Fibroblast of villous mesenchyme (primary cell): ENCODE results near the gene GPER1. TPM values are rescaled to one million over a fixed set of nuclear protein-coding genes. Genes with fewer than 3 reads are reported as not detected.

Source experiments
- DNase-seq: peaks from one replicate; pipeline ENCODE4 v3.0.0-alpha.2; 2010; ENCODE audit warnings: low read depth
- H3K4me3 ChIP-seq: 2 replicates; pipeline ENCODE4 v1.5.1; 2011; ENCODE audit warnings: low read depth, mild to moderate bottlenecking, low read length
- CTCF ChIP-seq: IDR thresholded peaks from 2 replicates; pipeline ENCODE4 v1.5.1; 2012; ENCODE audit warnings: low read depth, mild to moderate bottlenecking, low read length; ENCODE audit not compliant: insufficient read depth
- total RNA-seq: library from RNA; depleted of rRNA; stranded (reverse); fragments of >200 nt; gene quantifications from 2 replicates; pipeline ENCODE4 v1.2.3, GENCODE V29; 2012

The GPER1 gene
- total RNA-seq, 1 donor = 2.6 TPM

DNA sequence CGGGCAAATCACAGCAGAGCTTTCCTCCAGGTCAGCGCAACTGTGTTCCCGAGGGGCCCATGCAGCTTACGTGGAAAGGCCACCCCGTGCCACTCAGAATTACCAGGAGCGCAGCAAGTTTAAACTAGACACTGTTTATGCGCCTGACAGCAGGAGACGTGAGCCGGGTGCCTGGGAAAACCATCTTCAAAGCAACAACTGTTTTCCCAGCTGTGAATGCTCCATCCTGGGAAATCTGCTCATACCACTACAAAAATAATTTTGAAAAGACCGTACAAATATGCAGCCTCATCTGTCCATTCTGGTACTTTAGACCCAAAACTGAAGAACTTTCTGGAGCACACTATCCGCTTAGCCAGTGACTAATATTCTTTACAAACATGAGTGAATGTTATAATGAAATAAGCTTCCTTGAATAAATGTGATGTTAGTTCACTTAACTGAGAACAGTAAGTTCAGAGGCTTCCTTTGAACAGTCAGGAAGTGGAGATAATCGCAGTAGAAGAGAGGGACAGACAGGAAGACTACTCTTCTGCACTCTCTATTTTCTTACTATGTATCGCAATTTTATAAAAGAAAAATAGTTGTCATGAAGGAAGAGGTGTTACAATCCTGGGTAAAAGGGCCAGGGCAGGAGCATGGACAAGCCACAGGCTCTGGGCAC, 16.7 kb downstream of the GPER1 start:
- H3K4me3 ChIP-seq = no peak overlapping the region
- DNase-seq = no peak
- no peak for TF ChIP-seq CTCF

DNA sequence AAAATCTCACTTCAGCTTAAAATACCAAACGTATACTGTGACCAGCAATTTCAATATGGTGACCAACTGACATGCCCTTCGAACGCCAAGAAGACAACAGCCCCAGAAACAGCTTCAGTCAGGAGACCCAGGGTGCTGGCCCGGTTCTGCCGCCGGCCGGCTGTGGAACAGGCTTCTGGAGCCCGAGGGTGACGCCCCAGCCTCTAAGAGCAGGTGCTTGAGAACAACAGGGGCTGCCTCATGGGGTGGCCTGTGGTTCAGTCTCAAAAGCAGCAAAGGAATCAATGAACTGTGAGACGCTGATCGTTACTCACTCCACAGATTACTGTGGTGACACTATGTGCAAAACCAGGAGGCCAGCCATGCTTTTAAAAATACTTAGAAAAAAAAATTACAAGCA, 17.3 kb downstream of the GPER1 start:
- DNase-seq = no peak
- TF ChIP-seq CTCF = no peak
- no peak overlapping the region for H3K4me3 ChIP-seq

- no peak for DNase-seq
- H3K4me3 ChIP-seq = no peak overlapping the region
- TF ChIP-seq CTCF = no peak
Measured at GRCh38 chr7:1106063-1106792, 18.3 kb downstream of the GPER1 start.

- no peak overlapping the region for H3K4me3 ChIP-seq
- DNase-seq = no peak
- no peak for TF ChIP-seq CTCF
Measured at GRCh38 chr7:1106793-1107421, 19.0 kb downstream of the GPER1 start.

DNA sequence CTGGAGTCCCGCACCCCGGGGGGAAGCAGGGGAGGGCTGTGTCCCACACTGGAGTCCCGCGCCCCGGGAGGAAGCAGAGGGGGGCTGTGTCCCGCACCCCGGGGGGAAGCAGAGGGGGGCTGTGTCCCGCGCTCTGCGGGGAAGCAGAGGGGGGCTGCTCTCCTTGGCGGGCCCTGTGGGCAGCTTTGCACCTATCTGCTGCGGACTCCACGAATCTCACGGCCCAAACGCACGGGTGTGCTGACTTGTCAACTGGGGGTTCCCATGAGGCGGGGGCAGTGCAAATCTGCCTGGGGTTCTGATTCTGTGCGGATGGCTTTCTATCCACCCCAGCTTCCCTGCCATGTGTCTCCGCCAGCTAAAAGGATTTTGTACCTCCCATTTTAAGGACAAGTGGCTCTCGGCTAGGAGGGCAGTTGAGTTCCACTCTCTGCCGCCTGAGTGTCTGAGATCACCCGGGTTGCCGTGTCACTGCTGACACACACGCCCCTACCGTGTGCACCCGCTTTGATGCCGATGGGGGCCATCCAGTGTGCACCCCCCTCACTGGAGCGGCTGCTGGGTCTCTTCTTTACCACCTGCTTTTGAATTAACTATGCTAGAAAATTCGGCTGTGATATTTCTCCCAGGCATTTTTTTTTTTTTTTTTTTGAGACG, 20.5 kb downstream of the GPER1 start:
- no peak for DNase-seq
- TF ChIP-seq CTCF = no peak
- H3K4me3 ChIP-seq = no peak overlapping the region

DNA sequence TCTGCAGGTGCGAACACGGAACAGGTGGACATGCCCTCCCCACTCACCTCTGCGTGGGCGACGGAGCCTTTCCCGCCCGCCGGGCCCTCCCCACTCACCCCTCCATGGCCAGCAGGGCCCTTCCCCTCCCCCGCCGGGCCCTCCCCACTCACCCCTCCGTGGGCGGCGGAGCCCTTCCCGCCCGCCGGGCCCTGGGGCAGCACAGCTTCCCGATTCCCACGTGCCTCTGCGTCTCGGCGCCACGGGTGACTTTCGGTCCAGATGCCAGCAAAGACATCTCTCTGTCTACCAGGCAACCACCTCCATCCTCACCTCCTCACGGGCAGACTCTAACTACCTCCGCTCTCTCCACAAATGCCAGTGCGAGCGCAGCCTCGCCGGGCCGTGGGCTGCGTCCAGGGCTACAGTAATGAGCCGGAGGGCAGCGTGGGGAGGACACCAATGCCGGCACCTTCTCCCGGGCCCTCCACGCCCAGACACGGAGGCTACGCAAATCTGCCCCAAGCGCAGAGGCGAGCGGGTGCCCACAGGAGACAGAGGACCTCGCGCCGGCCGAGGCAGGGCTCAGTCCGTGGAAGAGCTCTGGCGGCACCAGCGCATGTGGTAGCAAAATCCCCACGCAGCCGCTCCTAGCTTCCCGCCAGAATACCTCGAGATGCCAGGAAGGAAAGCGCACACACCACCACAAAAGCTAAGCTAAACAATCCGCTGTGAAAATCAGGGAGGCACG, 21.8 kb downstream of the GPER1 start:
- TF ChIP-seq CTCF = no peak
- no peak overlapping the region for H3K4me3 ChIP-seq

More for the DNA sequence above, 21.8 kb downstream of the GPER1 start:
- DNase-seq = no peak
